ENCODE data around the gene NUDT11. TPM values are rescaled to one million over a fixed set of nuclear protein-coding genes. Genes with fewer than 3 reads are reported as not detected.
"Not testable (repeated sequence)": the region's sequence is repeated elsewhere in the genome, so short reads cannot be mapped to it uniquely, and the experiment has no call there.

Gene NUDT11
- total RNA-seq = 0.08 TPM

DNA sequence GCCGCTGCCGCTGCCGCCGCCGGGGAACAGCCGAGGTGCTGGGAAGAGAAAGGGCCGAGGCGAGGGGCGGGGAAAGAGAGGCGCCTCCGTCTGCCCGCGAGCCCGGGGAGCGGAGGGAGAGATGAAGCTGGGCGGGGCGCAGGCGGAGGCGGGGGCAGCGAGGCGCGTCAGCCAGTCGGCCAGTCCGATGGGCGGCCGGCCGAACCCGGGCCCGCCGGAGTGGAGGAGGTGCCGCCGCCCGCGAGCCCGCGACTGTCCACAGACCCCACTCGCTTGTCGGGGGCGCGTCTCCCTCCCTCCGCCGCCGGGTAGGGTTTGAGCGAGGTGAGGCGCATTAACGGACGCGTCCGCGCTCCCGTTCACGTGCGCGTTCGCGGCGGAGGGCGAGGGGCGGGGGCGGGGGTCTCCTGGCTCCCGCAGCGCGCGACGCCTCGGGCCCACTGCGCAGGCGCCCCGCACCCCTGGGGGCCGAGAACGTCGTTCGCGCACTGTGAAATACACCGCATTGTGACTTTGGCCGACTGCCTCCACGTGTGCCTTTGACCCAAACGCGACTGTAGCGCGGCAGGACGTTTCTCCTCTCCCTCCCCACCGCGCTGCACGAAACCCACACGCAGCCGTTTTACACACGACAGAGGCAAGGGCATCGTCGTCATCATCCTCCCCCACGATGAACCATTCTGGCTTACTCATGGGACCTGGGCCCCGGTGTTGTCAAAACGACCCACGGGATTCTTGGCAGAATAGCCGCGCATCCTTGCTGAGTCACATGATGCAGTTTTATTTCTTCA, at the start of gene NUDT11:
Gene NUDT11 (minus strand): TSS at position 92 of the 791 bp plus-strand sequence. CDS start 148 bp downstream, outside the sequence.
- peak; percentile 42 for DNase-seq (ENCODE audit: low spot score)
- peak; percentile 80 for ATAC-seq

DNA sequence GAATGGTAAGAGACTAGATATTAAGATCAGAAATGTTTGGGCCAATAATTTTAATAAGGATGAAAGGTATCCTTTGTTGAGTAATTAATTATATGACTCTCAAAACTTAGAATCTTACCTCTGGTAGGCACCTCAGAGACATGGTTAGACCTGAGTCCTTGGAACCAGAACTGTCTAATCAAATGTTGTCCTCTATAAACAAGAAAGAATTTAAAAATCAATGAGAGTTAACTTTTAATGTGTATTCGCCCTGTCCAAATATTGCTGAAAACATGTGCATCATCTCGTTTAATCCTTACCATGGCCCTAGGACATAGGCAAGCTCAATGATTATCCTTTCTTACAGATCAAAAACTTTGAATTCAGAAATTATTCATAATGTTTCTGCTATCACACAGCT, 24.0 kb upstream of the NUDT11 start:
- DNase-seq (ENCODE audit: low spot score) (no peak), ATAC-seq (peak; percentile 63)

DNA sequence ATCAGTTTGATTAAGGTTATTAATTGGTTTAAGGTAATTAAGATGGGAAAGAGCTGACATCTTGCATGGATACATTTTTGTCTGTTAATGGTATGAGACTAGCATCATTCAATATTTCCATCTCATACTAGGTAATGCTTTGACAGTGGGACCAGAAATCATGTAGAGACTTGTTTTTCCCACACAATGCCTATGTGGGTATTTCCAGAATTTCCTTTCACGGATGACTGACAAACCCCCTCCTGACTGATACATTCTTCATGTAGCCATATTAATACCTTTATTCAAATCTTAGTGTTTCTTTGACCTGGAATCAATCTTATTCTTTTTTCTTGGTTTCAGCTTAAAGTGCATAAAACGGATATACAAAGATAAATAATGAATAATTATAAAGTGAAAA, 22.7 kb upstream of the NUDT11 start:
- not testable (repeated sequence) for ATAC-seq; DNase-seq (ENCODE audit: low spot score)

DNA sequence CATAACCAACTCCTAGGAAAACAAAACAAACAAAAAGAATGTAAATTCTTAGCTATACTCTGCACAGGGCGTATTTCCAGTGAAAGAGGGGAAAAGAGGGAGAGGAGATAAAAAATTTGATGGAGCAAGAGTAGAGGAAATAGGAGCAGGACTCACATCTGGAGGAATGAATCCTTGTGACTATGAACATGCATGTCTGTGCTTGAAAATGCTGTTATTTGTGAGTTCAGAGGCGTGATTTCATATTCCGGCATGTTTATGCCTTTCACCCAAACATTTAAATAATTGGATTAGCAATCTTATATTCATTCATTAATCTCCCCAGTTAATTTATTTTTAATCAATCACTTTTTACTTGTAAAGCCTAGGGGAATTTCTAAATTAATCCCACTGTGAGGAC, 11.2 kb upstream of the NUDT11 start:
- DNase-seq (ENCODE audit: low spot score) = no peak
- ATAC-seq = no peak

DNA sequence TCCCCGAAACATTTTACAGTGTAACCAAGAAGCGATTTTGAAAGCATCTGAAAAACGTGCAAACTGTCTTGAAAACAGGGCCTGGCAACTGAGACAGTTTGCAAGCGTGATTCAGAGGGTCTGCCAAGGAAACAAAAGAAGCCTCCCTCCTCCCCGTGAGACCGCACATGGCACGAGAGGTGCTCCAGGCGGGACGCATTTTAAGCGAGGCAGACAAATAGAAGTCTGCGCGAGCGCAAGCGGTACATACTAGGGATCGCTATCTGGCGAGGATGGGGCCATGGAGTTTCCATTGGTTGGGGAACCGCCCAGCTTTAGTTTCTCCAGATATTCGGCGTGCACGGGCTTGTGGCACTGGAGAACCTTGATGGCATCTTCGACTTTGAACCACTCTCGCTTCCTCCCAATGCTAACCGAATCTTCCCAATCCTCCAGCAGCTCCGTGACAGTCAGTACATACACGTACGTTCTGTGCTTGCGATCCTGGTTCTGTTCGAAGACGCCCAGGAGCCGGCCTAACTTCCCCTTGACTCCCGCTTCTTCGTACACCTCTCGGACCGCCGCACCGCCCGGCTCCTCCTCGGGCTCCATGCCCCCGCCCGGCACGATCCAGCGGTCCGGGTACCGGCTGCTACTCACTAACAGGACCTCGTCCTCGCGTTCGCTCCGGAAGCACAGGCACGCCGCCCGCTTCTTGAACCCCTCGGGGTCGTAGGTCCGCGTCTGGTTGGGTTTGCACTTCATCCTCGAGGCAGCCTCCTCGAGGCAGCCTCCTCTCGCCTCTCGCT, 497 bp downstream of the NUDT11 start:
- not testable (repeated sequence) for ATAC-seq; DNase-seq (ENCODE audit: low spot score)

DNA sequence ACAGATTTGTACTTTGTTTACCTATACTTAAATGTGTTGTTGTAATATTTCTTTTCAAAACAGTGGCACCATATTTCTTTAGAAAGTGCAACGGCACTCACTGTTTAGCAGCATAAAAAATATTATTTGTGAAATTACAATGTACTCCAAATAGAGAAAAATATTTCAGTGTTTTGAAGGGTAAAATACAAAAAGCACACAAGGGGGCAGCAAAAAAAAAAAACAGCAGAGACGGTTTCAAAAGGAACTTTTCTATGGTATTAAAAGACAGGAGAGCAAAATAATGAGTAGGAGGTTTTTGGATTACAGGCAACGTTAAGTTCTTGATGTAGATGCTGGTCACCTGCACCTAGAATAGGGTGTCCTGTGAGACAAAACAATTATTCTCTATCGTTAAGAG, 2.0 kb downstream of the NUDT11 start:
- no peak for DNase-seq (ENCODE audit: low spot score)
- ATAC-seq = no peak

DNA sequence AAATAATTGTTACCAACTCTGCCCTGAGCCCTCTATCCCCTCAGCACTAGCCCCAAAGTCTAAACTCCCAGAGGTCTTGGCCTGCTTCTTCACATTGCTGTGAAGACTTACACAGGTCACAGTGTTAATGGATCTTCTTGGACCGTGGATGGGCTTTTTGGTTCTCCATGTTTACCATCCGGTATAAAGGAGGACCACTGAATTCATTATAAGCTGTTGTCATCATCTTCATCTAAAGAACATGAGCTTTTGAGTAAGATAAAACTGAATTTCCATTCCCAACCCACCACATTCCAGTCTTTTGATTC, 8.5 kb downstream of the NUDT11 start:
- ATAC-seq = no peak
- DNase-seq (ENCODE audit: low spot score) = no peak

DNA sequence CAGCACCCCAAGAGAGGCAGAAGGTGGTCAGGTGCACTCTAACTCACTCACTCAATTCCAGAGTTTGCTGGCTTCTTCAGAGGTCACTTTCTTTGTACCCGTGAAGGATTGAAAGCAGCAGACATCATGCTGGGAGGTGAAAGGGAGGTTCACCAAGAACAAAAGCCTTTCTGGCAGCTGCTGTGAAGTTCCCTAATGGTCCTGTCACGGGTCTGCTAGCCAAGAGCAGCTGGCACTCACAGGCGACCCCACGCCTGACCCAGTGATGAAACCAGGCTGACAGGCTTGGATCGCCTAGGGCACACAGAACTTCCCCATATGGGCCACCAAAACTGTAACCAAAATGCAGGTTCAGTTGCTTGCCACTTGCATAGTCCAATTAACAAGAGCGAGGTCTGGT, 11.8 kb downstream of the NUDT11 start:
- no peak for DNase-seq (ENCODE audit: low spot score)

DNA sequence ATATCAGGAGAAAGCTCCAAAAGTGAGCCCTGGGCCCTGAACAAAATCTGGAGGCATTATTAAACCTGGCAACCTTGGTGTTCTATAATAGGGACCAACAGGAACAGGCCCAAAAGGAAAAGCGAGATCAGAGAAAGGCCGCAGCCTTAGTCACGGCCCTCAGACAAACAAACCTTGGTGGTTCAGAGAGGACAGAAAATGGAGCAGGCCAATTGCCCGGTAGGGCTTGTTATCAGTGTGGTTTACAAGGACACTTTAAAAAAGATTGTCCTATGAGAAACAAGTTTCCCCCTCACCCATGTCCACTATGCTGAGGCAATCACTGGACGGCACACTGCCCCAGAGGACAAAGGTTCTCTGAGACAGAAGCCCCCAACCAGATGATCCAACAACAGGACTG, 14.0 kb downstream of the NUDT11 start:
- not testable (repeated sequence) for DNase-seq (ENCODE audit: low spot score); ATAC-seq

More for the DNA sequence above, 11.8 kb downstream of the NUDT11 start:
- no peak for ATAC-seq

DNA sequence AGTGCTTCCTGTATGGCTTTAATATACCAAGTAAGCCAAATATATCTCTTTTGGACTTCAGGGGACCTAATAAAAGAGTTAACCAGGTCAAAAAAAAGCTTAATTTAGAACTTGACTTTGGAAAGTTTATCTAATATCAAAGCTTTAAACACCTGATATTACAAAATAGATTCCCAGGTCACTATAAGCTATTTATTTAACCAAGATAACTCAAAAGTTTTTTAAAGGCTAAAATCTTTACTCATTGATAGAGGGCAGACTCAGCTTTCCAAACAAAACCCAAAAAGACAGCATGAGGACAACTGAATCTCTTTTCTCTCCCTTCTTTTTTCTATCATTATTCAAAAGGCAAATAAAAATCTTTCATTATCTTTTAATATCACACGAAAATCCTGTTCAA, 19.5 kb downstream of the NUDT11 start:
- DNase-seq (ENCODE audit: low spot score) (no peak), ATAC-seq (no peak)

DNA sequence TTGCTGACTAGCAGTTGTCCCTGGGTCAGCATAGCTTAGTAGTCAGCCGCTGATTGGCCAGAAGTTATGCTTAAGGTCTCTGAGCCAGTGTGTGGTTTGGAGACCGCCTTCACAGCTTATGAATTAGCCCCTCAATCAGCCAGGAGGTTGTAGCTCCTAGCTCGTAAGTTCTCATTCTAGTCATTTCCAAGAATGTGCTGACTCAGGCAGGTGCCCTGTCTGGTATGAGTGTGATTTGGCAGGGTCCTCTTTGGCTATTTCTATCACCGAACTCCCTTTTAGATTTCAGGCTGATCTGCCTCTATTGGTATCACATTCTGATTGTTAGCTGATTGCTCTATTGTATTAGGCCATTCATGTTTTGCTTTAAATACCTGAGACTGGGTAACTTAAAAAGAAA, 33.1 kb downstream of the NUDT11 start:
- ATAC-seq (no peak), DNase-seq (ENCODE audit: low spot score) (no peak)

DNA sequence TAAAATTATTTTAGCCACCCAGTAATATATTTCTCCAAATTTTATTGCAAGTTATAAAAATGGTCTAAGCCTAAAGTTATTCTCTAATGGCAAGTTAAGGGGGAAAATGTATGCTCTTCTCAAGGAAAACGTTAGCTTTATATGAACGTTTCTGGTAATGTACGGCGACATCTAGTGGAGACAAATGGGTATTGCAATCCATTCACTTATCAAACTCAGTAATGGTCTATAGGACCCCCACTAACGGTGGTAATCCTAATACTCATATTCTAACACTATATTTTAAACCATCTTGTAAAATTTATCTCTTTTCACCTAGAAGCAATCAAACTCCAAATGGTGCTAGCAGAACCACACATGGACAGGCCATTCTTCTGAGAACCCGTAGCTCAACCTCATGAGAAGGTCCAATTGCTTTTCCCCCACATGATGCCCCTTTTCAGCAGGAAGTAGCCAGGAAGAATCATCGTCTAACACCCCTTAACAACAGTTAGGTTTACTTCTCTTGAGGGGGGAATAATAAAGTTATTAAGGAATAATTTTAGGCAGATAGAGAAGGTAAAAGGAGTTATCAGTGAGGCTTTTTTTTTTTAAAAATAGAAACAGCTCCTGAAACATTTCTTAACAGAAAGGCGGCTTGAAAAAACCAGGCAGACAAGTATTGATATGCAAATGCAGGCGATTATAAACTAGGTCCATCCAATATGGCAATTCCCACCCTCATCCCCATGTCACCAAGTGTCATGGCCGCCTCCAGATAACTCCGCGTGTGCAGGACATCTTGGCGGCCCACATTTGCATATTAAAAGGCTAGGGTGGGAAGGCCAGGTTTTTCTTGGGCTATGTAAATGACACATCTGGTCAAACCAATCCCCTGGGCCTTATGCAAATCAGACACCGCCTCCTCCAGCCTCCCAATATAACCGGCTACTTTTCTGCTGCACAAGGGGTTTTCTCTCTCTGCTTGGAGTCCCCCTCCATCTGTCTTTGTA, 35.0 kb downstream of the NUDT11 start:
- DNase-seq (ENCODE audit: low spot score) (no peak), ATAC-seq (peak; percentile 62)

DNA sequence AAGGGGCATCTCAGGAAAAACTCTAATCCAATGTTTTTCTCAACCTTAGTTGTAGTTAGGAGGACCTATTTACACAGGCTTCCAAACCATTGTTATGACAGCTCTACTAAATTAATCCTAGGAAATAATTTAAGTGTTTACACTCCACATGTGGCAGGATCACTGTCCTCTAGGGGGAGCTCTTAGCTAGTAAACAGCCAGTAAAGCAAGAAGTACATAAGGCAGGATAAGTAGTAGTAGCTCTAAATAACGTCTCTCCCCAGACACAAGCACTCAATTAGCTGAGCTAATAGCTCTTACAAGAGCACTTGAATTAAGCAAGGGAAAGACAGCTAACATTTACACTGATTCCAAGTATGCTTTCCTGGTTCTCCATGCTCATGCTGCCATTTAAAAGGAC, 37.3 kb downstream of the NUDT11 start:
- no peak for DNase-seq (ENCODE audit: low spot score)

DNA sequence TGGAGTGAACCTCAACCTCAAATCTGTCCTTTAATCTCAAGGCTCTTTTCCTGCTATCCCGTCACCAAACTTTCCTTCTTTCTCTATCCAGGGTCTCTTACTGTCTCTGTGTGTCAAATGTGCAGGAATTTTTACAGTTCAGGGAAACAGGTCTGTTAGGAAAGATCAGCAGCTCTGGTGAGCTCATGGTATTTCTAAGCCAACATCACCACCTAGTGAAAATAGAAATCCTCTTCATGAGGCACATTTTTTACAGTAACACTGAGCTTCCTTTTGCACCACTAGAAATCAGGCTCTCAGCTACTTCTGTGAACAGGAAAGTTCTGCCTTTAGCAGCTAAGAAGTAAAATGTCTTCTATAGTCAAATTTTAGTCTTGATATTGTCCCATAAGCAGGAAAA, 39.6 kb downstream of the NUDT11 start:
- no peak for ATAC-seq
- DNase-seq (ENCODE audit: low spot score) = no peak

More for the DNA sequence above, 37.3 kb downstream of the NUDT11 start:
- ATAC-seq = no peak

DNA sequence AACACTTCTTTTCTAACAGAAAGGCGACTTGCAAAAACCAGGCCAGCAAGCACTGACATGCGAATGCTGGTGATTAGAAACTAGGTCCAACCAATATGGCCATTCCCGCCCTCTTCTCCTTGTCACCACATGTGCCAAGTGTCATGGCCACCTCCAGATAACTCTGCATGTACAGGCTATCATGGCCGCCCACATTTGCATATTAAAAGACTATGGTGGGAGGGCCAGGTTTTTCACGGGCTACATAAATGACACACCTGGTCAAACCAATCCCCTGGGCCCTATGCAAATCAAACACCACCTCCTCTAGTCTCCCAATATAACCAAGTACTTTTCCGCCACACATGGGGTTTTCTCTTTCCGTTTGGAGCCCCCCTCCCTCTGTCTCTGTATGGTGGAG, 40.1 kb downstream of the NUDT11 start:
- no peak for ATAC-seq

DNA sequence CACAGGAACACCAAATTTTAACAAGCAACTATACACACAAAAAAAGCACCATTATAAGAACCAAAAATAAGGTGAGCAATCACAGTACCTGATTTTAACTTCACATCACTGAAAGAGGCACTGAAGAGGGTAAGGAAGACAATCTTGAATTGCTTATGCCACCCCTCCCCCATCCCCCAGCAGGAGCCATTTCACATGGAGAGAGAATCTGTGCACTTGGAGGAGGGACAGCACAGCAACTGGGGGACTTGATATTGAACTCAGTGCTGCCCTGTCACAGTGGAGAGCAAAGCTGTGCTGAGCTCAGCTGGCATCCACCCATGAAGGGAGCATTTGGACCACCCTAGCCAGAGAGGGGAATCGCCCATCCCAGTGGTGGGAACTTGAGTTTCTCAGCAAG, 56.0 kb downstream of the NUDT11 start:
- no peak for ATAC-seq

More for the DNA sequence above, 40.1 kb downstream of the NUDT11 start:
- no peak for DNase-seq (ENCODE audit: low spot score)

More for the DNA sequence above, 56.0 kb downstream of the NUDT11 start:
- DNase-seq (ENCODE audit: low spot score) = no peak

Other genes starting within 250 kb of the NUDT11 start
- gene NUDT10, start 163.8 kb downstream of the NUDT11 start, total RNA-seq = 0.20 TPM
- not detected for gene CENPVL3, start 122.3 kb upstream of the NUDT11 start, total RNA-seq
- gene CENPVL2, start 186.2 kb upstream of the NUDT11 start, total RNA-seq = not detected
- not detected for gene CENPVL1, start 213.9 kb upstream of the NUDT11 start, total RNA-seq
- gene GSPT2, start 246.8 kb upstream of the NUDT11 start, total RNA-seq = 8.6 TPM

All from left lobe of liver (tissue), 2 donors.